Thyroid gland (tissue), 4 donors: ENCODE data around the gene PRKD2. TPM values are rescaled to one million over a fixed set of nuclear protein-coding genes. Genes with fewer than 3 reads are reported as not detected.
"Not testable (repeated sequence)": the region's sequence is repeated elsewhere in the genome, so short reads cannot be mapped to it uniquely, and the experiment has no call there.

Source experiments
- DNase-seq, 2 donors: peaks; one replicate each; pipeline ENCODE4 v3.0.0-alpha.2; 2019
- H3K27ac ChIP-seq, 3 donors: fragments of 200-600 bp; sonication (generic); 1 replicate in 2 of 3; 2 replicates in 1 of 3; pipeline ENCODE4 v1.5.1; 2016 to 2019; ENCODE audit warnings: mild to moderate bottlenecking in 1 of 3, moderate library complexity in 1 of 3
- H3K27me3 ChIP-seq: fragments of 200-600 bp; sonication (generic); one replicate; pipeline ENCODE4 v1.5.1; 2019
- H3K36me3 ChIP-seq, 2 donors: fragments of 200-600 bp; sonication (generic); one replicate each; pipeline ENCODE4 v1.5.1; 2016 to 2019
- H3K4me1 ChIP-seq, 2 donors: fragments of 200-600 bp; sonication (generic); one replicate each; pipeline ENCODE4 v1.5.1; 2017 to 2019
- H3K4me3 ChIP-seq, 3 donors: fragments of 200-600 bp; sonication (generic); replicated peaks in 1 of 3; 1 replicate in 2 of 3; 2 replicates in 1 of 3; pipeline ENCODE4 v1.5.1; 2016; ENCODE audit warnings: mild to moderate bottlenecking in 1 of 3
- H3K9me3 ChIP-seq: fragments of 200-600 bp; sonication (generic); one replicate; pipeline ENCODE4 v1.5.1; 2017
- CTCF ChIP-seq, 6 experiments: fragments of 200-600 bp in 3 of 6; fragments of 450-650 bp in 3 of 6; sonication (generic) in 3 of 6; IDR thresholded peaks; one replicate each; pipeline ENCODE4 v1.5.1; 2016 to 2019; ENCODE audit warnings: antibody characterized with exemption in 6 of 6, mild to moderate bottlenecking in 2 of 6, inconsistent platforms in 1 of 6, moderate library complexity in 1 of 6
- POLR2A ChIP-seq, 2 donors: fragments of 450-650 bp; IDR thresholded peaks; one replicate each; pipeline ENCODE4 v1.6.1; 2017; ENCODE audit warnings: antibody characterized with exemption in 2 of 2, mild to moderate bottlenecking in 2 of 2, moderate library complexity in 1 of 2
- WGBS, 2 donors: methylation state at CpG; one replicate each; pipeline ENCODE4 v1.1.5; 2017; 5-methylcytosine and 5-hydroxymethylcytosine counted together
- intact Hi-C: fragments of 100-400 bp; cut with DNase I; formaldehyde crosslinking; loops from one replicate; pipeline ENCODE4 v1.15.1; 2023
- total RNA-seq, 4 donors: library from RNA; depleted of rRNA; stranded (reverse); fragments of >200 nt; gene quantifications; one replicate each; pipeline ENCODE4 v1.2.3, GENCODE V29; 2016

The PRKD2 gene
- total RNA-seq, 4 donors from 2014 or later: 23.7 to 40.7 (median 32.7) TPM

- WGBS, 2 donors: 6% methylated on average over 26 to 31 of the region's 38 CpGs
- Histone ChIP-seq H3K4me3 (no peak overlapping the region), H3K9me3 (no peaks in the 10 kb centered on the region), H3K27me3 (peaks cover 9% of the 10 kb centered on the region), H3K27ac (no peak overlapping the region), H3K36me3 (no peaks in the 10 kb centered on the region), H3K4me1 (peaks cover 15 to 28% of the 10 kb centered on the region in 2 donors)
- peak; percentile 62 to 65 for DNase-seq
- intact Hi-C loops: no loop called here
- TF ChIP-seq CTCF (IDR thresholded peaks at IDR 0.05): no peak
- TF ChIP-seq POLR2A (IDR thresholded peaks at IDR 0.05): no peak
These were observed 82.8 kb downstream of the PRKD2 start for GRCh38 chr19:46634045-46634655.

- intact Hi-C loops: no loop called here
- peaks cover 9% of the 10 kb centered on the region for H3K27me3 ChIP-seq
- H3K27ac ChIP-seq: no peak overlapping the region
- TF ChIP-seq CTCF (IDR thresholded peaks at IDR 0.05) (no peak), POLR2A (IDR thresholded peaks at IDR 0.05) (no peak)
- peaks cover 6 to 19% of the 10 kb centered on the region in 2 donors for H3K4me1 ChIP-seq
- H3K36me3 ChIP-seq: no peaks in the 10 kb centered on the region
- no peak for DNase-seq
- 85 to 92% methylated on average over 3 of the region's 3 CpGs for WGBS, 2 donors
- H3K4me3 ChIP-seq: no peak overlapping the region
- no peaks in the 10 kb centered on the region for H3K9me3 ChIP-seq
These were observed 83.8 kb downstream of the PRKD2 start for GRCh38 chr19:46633130-46633529.

- TF ChIP-seq CTCF (IDR thresholded peaks at IDR 0.05) (no peak), POLR2A (IDR thresholded peaks at IDR 0.05) (no peak)
- 68 to 76% methylated on average over 6 of the region's 6 CpGs for WGBS, 2 donors
- Histone ChIP-seq H3K4me1 (peaks cover 6 to 24% of the 10 kb centered on the region in 2 donors), H3K4me3 (no peak overlapping the region), H3K27ac (no peak overlapping the region), H3K36me3 (no peaks in the 10 kb centered on the region), H3K9me3 (no peaks in the 10 kb centered on the region), H3K27me3 (peaks cover 9% of the 10 kb centered on the region)
- no peak for DNase-seq
- intact Hi-C loops: no loop called here
These were observed 85.4 kb downstream of the PRKD2 start for GRCh38 chr19:46631481-46631880.

- H3K9me3 ChIP-seq: no peaks in the 10 kb centered on the region
- H3K36me3 ChIP-seq: no peaks in the 10 kb centered on the region
- TF ChIP-seq POLR2A (IDR thresholded peaks at IDR 0.05) (no peak), CTCF (IDR thresholded peaks at IDR 0.05) (no peak)
- H3K27me3 ChIP-seq: peaks cover 9% of the 10 kb centered on the region
- no peak overlapping the region for H3K4me3 ChIP-seq
- H3K4me1 ChIP-seq: peaks cover 6 to 32% of the 10 kb centered on the region in 2 donors
- 85 to 91% methylated on average over 14 of the region's 14 CpGs for WGBS, 2 donors
- no peak for DNase-seq
- H3K27ac ChIP-seq: no peak overlapping the region
- intact Hi-C loops: no loop called here
These were observed 86.2 kb downstream of the PRKD2 start for GRCh38 chr19:46630586-46631205.

- no peaks in the 10 kb centered on the region for H3K36me3 ChIP-seq
- WGBS, 2 donors: 85 to 91% methylated on average over 15 of the region's 15 CpGs
- intact Hi-C loops: no loop called here
- H3K27ac ChIP-seq: no peak overlapping the region
- H3K4me3 ChIP-seq: no peak overlapping the region
- H3K9me3 ChIP-seq: no peaks in the 10 kb centered on the region
- DNase-seq: no peak
- peaks cover 6 to 32% of the 10 kb centered on the region in 2 donors for H3K4me1 ChIP-seq
- H3K27me3 ChIP-seq: peaks cover 3% of the 10 kb centered on the region
- TF ChIP-seq POLR2A (IDR thresholded peaks at IDR 0.05) (no peak), CTCF (IDR thresholded peaks at IDR 0.05) (no peak)
These were observed 87.3 kb downstream of the PRKD2 start for GRCh38 chr19:46629546-46630025.

GRCh38 chr19:46628970-46629369, 87.9 kb downstream of the PRKD2 start:
- H3K27ac ChIP-seq, H3K27me3 ChIP-seq, intact Hi-C loops, H3K4me3 ChIP-seq, H3K36me3 ChIP-seq, H3K9me3 ChIP-seq, DNase-seq: not testable (repeated sequence)
- 90 to 95% methylated on average over 7 of the region's 7 CpGs for WGBS, 2 donors
- peaks cover 5 to 27% of the 10 kb centered on the region in 2 donors for H3K4me1 ChIP-seq
